DMS79 treated with DMSO at 0.1 percent for 48 hours (cell line): Measurements from ENCODE around the gene CD200R1L.
A peak's percentile ranks its signal among the peaks of the same experiment; 100 is the strongest.

Experiments
- DNase-seq: peaks from one replicate; lab custom pipeline; 2025; lab: John Stamatoyannopoulos, UW

CD200R1L gene

GRCh38 chr3:112818289-112818688, 28.4 kb downstream of the CD200R1L start:
- no peak for DNase-seq

GRCh38 chr3:112817797-112818196, 28.9 kb downstream of the CD200R1L start:
- no peak for DNase-seq

GRCh38 chr3:112817271-112817670, 29.4 kb downstream of the CD200R1L start:
- no peak for DNase-seq

GRCh38 chr3:112815981-112816380, 30.7 kb downstream of the CD200R1L start:
- DNase-seq = no peak

DNA sequence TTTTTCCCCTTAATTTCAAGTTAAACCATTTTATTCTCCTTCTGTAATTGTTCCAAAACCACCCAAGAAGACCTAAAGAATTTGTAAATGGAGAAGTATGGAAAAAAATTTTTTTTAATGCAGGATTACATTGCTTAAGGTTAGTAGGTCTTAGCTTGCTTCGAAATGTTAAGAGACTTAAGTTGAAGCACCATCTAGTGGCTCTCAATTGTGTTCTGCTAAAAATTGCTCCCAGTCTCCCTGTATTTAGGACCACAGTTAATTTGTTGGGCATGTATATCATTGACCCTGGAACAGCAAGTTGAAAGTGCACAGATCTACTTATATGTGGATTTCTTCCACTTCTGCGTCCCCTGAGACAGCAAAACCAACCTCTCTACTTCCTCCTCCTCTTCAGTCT, 32.4 kb downstream of the CD200R1L start:
- no peak for DNase-seq

- no peak for DNase-seq
Observed at GRCh38 chr3:112813723-112814171, 32.9 kb downstream of the CD200R1L start.

GRCh38 chr3:112813016-112813415, 33.6 kb downstream of the CD200R1L start:
- DNase-seq = no peak

GRCh38 chr3:112811917-112812660, 34.6 kb downstream of the CD200R1L start:
- no peak for DNase-seq

- DNase-seq = no peak
Observed at GRCh38 chr3:112811131-112811884, 35.4 kb downstream of the CD200R1L start.

GRCh38 chr3:112810561-112810960, 36.1 kb downstream of the CD200R1L start:
- no peak for DNase-seq

GRCh38 chr3:112808136-112808535, 38.5 kb downstream of the CD200R1L start:
- DNase-seq = no peak

GRCh38 chr3:112807685-112808084, 39.0 kb downstream of the CD200R1L start:
- DNase-seq = no peak

- no peak for DNase-seq
Observed at GRCh38 chr3:112806903-112807302, 39.8 kb downstream of the CD200R1L start.

DNA sequence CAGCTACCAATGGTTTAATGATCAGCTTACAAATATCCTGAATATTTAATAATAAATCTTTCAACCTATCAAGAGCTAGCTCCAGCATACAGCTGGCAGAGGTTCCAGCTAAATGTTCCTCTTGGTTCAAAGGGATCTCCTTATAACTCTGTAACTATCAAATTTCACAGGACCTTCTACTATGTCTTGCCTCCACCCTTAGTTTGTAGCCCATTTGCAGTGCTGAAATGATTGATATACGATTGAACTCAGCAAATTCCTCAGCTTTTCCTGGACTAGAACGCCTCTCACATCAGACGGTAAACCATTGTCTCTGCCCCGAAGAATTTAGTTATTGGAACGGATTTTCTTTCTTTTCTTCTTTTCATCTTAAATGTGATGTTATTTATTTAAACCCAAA, 41.5 kb downstream of the CD200R1L start:
- DNase-seq = no peak

GRCh38 chr3:112804021-112804420, 42.6 kb downstream of the CD200R1L start:
- no peak for DNase-seq

DNA sequence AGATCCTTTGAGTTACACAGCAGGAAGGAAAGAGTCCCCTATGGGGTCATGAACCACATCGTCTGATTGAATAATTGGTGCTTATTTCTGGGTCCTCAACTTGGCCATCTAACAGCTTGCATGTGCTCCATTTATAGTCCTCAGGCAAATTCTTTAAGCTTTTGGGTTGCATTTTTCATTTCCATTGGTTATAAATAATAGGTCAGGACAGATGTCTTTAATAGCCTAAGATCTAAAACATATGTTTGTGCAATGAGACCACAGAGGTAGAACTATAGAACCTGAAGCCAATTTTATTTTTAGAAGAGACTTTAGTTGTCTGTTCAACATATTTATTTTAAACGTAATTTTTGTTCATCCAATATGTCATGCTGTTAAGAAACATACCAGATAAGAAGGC, 43.2 kb downstream of the CD200R1L start:
- no peak for DNase-seq

DNA sequence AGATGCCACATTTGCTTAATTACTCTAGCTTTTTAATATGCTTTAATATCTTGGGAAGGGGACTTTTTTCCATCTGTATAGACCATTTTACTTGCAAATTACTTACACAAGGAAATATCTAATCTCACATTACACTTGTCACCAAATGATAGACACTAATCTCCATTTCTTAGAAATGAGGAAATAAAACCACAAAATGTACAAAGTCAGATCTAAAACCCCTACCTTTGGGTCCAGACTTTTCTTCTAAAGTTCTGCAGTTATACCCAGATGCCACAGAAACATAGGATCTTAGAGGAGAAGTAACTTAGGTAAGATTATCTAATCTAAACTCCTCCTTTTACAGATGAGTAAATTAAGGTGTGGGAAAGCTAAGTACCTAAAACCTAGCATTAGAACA, 44.3 kb downstream of the CD200R1L start:
- DNase-seq = no peak

DNA sequence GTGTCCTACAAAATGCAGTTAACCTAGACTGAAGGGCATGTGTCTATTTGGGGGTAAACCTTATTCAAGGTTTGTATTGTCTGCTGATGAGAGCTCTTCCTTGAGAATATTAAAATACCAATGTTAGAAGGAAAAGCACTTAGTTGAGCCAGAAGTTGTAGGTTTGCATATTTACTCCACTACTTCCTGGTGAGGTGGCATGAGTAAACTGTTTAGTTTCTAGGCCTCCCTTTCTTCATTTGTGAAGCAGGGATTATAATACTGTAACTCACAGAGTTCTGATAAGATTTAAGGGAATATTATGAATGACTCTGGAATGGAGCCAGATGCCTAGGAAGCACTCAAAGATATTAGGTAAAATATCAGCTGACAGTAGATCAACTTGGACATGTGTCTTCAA, 46.7 kb downstream of the CD200R1L start:
- DNase-seq = peak; percentile 17

DNA sequence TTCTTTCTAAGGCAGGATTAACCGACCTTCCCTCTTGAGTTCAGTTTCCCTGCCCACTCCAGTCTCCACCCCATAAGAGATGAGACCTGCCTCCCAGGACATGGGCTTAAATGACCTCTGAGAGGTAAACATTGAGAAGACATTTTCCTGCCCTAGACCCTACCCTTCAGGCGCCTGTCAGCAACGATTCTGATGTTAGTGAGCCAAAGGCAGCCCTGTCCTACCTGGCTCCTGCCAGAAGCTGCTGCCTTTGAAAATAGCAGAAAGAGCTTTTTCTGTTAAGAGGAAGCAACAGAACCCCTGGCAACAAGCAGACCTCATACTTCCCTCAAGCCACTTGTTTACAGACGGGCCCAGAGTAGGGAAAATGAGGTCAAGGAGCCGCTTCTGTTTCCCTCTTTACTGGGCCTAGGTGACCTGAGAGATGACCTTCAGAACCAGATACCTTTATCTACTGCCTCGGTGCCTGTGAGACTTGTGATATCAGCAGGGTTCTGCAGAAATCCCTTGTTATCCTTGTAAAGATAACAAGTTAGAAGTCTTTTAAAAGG, 52.0 kb downstream of the CD200R1L start:
- DNase-seq = no peak

DNA sequence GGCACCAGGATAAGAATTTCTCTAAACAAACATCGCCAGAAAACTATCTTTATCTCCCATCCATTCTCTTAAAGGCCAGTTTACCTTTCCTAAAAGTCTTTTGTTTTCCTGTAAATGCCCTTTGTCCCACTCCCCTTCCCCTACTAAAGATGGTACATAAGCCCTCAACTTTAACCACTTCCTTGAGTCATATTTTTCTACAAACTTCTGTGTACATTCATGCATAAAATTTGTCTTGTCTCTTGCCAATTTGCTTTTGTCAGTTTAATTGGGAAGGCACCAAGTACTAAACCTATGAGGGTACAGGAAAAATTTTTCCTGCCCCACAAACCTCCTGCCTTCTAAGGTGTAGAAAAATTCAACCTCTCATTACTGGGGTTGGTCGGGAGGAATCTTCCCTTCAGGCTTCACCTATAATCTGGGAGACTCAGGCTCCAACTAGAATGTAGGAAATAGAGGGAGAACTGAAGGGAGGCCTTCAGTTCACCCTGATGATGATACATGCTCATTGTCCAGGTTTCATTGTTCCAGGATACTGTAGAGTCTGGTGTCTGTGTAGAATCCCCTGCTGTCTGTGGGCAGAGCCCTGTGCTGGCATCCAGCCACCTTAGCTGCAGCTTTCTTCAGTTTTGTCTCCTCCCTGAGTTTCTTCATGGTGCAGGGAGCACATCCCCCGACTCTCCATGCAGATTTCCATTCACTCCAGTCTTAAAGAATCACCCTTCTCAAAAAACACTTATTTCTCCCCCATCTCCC, 53.2 kb downstream of the CD200R1L start:
- DNase-seq = no peak

- no peak for DNase-seq
Observed at GRCh38 chr3:112791736-112792135, 54.9 kb downstream of the CD200R1L start.

GRCh38 chr3:112789787-112790186, 56.9 kb downstream of the CD200R1L start:
- no peak for DNase-seq
